Tibial artery (tissue), 4 donors: ENCODE measurements around the gene PKD2.

Source experiments
- DNase-seq, 2 donors: peaks; one replicate each; pipeline ENCODE4 v3.0.0-alpha.2; 2019
- H3K27ac ChIP-seq, 2 donors: fragments of 200-600 bp; sonication (generic) in 1 of 2; 1 replicate in 1 of 2; 2 replicates in 1 of 2; pipeline ENCODE4 v1.5.1; 2018 to 2019; ENCODE audit warnings: mild to moderate bottlenecking in 1 of 2
- H3K27me3 ChIP-seq, 2 donors: fragments of 200-600 bp; sonication (generic) in 1 of 2; one replicate each; pipeline versions ENCODE4 v1.5.1 to v1.6.0; 2016 to 2019
- H3K36me3 ChIP-seq, 3 donors: fragments of 200-600 bp; sonication (generic) in 2 of 3; one replicate each; pipeline ENCODE4 v1.5.1; 2016 to 2019; ENCODE audit warnings: mild to moderate bottlenecking in 2 of 3
- H3K4me1 ChIP-seq, 4 donors: fragments of 200-600 bp; sonication (generic) in 2 of 4; 1 replicate in 3 of 4; 2 replicates in 1 of 4; pipeline ENCODE4 v1.5.1; 2016 to 2019
- H3K4me3 ChIP-seq, 2 donors: fragments of 200-600 bp; sonication (generic) in 1 of 2; 1 replicate in 1 of 2; 2 replicates in 1 of 2; pipeline ENCODE4 v1.5.1; 2018 to 2019; ENCODE audit warnings: mild to moderate bottlenecking in 2 of 2
- H3K9me3 ChIP-seq, 3 donors: fragments of 200-600 bp; sonication (generic) in 1 of 3; one replicate each; pipeline ENCODE4 v1.5.1; 2016 to 2019
- CTCF ChIP-seq, 2 experiments: fragments of 200-600 bp in 1 of 2; fragments of 450-650 bp in 1 of 2; IDR thresholded peaks; one replicate each; pipeline ENCODE4 v1.5.1; 2017 to 2019; ENCODE audit warnings: antibody characterized with exemption in 2 of 2, mild to moderate bottlenecking in 1 of 2, moderate library complexity in 1 of 2
- intact Hi-C: fragments of 100-400 bp; cut with DNase I; formaldehyde crosslinking; loops from one replicate; pipeline ENCODE4 v1.15.0; 2023; ENCODE audit warnings: low total_unique reads

PKD2 gene

GRCh38 chr4:88035292-88035691 lies 27.9 kb downstream of the PKD2 start:
- H3K4me1 ChIP-seq, result no peaks in the 10 kb centered on the region
- no peaks in the 10 kb centered on the region for H3K9me3 ChIP-seq
- intact Hi-C loops, result no loop called here
- H3K27me3 ChIP-seq, result no peaks in the 10 kb centered on the region
- DNase-seq, result no peak
- peaks cover 44 to 86% (median 61%) of the 10 kb centered on the region in 3 donors for H3K36me3 ChIP-seq
- TF ChIP-seq CTCF (IDR thresholded peaks at IDR 0.05), result no peak
- no peak overlapping the region for H3K4me3 ChIP-seq
- no peak overlapping the region for H3K27ac ChIP-seq

GRCh38 chr4:88037447-88037846 lies 30.0 kb downstream of the PKD2 start:
- Histone ChIP-seq H3K4me1 (no peaks in the 10 kb centered on the region), H3K36me3 (peaks cover 65 to 93% (median 75%) of the 10 kb centered on the region in 3 donors), H3K9me3 (no peaks in the 10 kb centered on the region), H3K27me3 (no peaks in the 10 kb centered on the region), H3K27ac (no peak overlapping the region), H3K4me3 (no peak overlapping the region)
- TF ChIP-seq CTCF (IDR thresholded peaks at IDR 0.05), result no peak
- intact Hi-C loops, result no loop called here
- DNase-seq, result no peak

- no peak for TF ChIP-seq CTCF (IDR thresholded peaks at IDR 0.05)
- H3K27me3 ChIP-seq, result no peaks in the 10 kb centered on the region
- DNase-seq, result no peak
- H3K4me3 ChIP-seq, result no peak overlapping the region
- H3K27ac ChIP-seq, result no peak overlapping the region
- intact Hi-C loops, result no loop called here
- no peaks in the 10 kb centered on the region for H3K4me1 ChIP-seq
- no peaks in the 10 kb centered on the region for H3K9me3 ChIP-seq
- H3K36me3 ChIP-seq, result peaks cover 70 to 89% (median 80%) of the 10 kb centered on the region in 3 donors
Measured at GRCh38 chr4:88037936-88038335, 30.5 kb downstream of the PKD2 start.

GRCh38 chr4:88040707-88041106 lies 33.3 kb downstream of the PKD2 start:
- H3K9me3 ChIP-seq, result no peaks in the 10 kb centered on the region
- intact Hi-C loops, result no loop called here
- H3K4me1 ChIP-seq, result no peaks in the 10 kb centered on the region
- no peak overlapping the region for H3K27ac ChIP-seq
- H3K27me3 ChIP-seq, result no peaks in the 10 kb centered on the region
- no peak for DNase-seq
- no peak for TF ChIP-seq CTCF (IDR thresholded peaks at IDR 0.05)
- H3K4me3 ChIP-seq, result no peak overlapping the region
- H3K36me3 ChIP-seq, result peaks cover 93 to 99% (median 95%) of the 10 kb centered on the region in 3 donors

- no peaks in the 10 kb centered on the region for H3K27me3 ChIP-seq
- no peaks in the 10 kb centered on the region for H3K4me1 ChIP-seq
- H3K27ac ChIP-seq, result no peak overlapping the region
- intact Hi-C loops, result no loop called here
- no peak for DNase-seq
- no peaks in the 10 kb centered on the region for H3K9me3 ChIP-seq
- TF ChIP-seq CTCF (IDR thresholded peaks at IDR 0.05), result no peak
- H3K4me3 ChIP-seq, result no peak overlapping the region
- peaks cover 94 to 98% (median 95%) of the 10 kb centered on the region in 3 donors for H3K36me3 ChIP-seq
Measured at GRCh38 chr4:88041626-88042025, 34.2 kb downstream of the PKD2 start.

- H3K36me3 ChIP-seq, result peaks cover 94 to 98% (median 96%) of the 10 kb centered on the region in 3 donors
- TF ChIP-seq CTCF (IDR thresholded peaks at IDR 0.05), result no peak
- H3K4me1 ChIP-seq, result no peaks in the 10 kb centered on the region
- no peaks in the 10 kb centered on the region for H3K27me3 ChIP-seq
- no peaks in the 10 kb centered on the region for H3K9me3 ChIP-seq
- H3K27ac ChIP-seq, result peak overlapping the region in 1 of 2 donors; percentile 16
- no peak overlapping the region for H3K4me3 ChIP-seq
- DNase-seq, result no peak
- intact Hi-C loops, result no loop called here
Measured at GRCh38 chr4:88043001-88043400, 35.6 kb downstream of the PKD2 start.
